Brain microvascular endothelial cell (primary cell): ENCODE measurements around the gene S100A16.
"Not testable (repeated sequence)": the region's sequence is repeated elsewhere in the genome, so short reads cannot be mapped to it uniquely, and the experiment has no call there.

Experiments used
- DNase-seq: peaks from one replicate; pipeline ENCODE4 v3.0.0-alpha.2; 2020
- H3K27ac ChIP-seq: fragments of 250-450 bp; sonication (Bioruptor Pico); 2 replicates; pipeline ENCODE4 v1.5.1; 2020; ENCODE audit warnings: mild to moderate bottlenecking, moderate library complexity
- H3K27me3 ChIP-seq: fragments of 250-450 bp; sonication (Bioruptor Pico); replicated peaks from 2 replicates; pipeline ENCODE4 v1.5.1; 2020; ENCODE audit warnings: mild to moderate bottlenecking
- H3K36me3 ChIP-seq: fragments of 250-450 bp; sonication (Bioruptor Pico); replicated peaks from 2 replicates; pipeline ENCODE4 v1.5.1; 2020; ENCODE audit warnings: mild to moderate bottlenecking
- H3K4me3 ChIP-seq: 2 replicates; pipeline ENCODE4 v1.5.1; 2011; ENCODE audit warnings: low read depth, mild to moderate bottlenecking, control low read depth, low read length, moderate library complexity
- in situ Hi-C: cut with HindIII; loops from 2 replicates; pipeline ENCODE4 v1.10.0; 2017; ENCODE audit warnings: low sequenced_read_pairs, low pct_ligation_motif_present
- TF ChIP-seq, protein P1 (sequence below): IDR thresholded peaks from 2 replicates; pipeline ENCODE4 v1.5.1; 2011; ENCODE audit warnings: low read depth, mild to moderate bottlenecking, moderate library complexity, low read length, control low read depth, inconsistent platforms; ENCODE audit errors: missing control alignments

The S100A16 gene

DNA sequence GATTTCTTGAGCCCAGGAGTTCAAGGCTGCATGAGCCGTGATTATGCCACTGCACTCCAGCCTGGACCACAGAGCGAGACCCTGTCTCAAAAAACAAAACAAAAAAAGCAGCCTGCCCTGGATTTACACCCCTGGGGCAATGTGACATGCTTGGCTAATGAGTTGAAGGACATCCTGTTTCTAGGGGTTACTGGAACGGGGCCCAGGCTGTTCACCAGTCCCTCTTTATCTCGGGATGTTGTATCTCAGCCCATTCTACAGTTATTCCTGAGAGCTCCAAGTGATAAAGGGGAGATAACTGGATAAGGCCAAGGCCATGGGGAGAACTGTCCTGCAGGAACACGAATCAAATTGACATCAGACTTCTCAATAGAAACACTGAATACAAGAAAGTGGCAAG is 25.6 kb downstream of the S100A16 start:
- in situ Hi-C loops: no loop called here

DNA sequence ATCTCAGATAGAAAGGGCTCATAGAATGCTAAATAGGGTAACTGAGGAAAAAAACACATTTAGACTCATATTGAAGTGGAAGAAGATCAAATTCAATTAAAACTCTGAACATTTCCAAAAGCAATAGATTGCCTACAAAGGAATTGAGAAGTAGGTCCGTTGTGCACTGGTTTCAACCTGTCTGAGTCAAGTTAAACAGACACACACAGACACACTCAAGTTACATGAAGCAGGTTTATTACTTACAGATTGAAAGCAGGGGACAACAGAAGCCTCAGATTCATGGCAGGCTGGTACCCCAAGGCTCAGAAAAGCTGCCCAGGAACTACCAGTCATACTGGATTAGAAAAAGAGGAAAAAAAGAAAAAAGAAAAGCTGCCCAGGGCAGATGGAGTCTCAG is 26.6 kb downstream of the S100A16 start:
- H3K36me3 ChIP-seq: no peaks in the 10 kb centered on the region
- in situ Hi-C loops: no loop called here
- no peaks in the 10 kb centered on the region for H3K27me3 ChIP-seq
- H3K4me3 ChIP-seq: no peak overlapping the region
- H3K27ac ChIP-seq: no peak overlapping the region
- TF ChIP-seq, protein P1, sequence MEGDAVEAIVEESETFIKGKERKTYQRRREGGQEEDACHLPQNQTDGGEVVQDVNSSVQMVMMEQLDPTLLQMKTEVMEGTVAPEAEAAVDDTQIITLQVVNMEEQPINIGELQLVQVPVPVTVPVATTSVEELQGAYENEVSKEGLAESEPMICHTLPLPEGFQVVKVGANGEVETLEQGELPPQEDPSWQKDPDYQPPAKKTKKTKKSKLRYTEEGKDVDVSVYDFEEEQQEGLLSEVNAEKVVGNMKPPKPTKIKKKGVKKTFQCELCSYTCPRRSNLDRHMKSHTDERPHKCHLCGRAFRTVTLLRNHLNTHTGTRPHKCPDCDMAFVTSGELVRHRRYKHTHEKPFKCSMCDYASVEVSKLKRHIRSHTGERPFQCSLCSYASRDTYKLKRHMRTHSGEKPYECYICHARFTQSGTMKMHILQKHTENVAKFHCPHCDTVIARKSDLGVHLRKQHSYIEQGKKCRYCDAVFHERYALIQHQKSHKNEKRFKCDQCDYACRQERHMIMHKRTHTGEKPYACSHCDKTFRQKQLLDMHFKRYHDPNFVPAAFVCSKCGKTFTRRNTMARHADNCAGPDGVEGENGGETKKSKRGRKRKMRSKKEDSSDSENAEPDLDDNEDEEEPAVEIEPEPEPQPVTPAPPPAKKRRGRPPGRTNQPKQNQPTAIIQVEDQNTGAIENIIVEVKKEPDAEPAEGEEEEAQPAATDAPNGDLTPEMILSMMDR: no peak
- no peak for DNase-seq

More for the DNA sequence above, 25.6 kb downstream of the S100A16 start:
- TF ChIP-seq, protein P1: no peak
- Histone ChIP-seq H3K27me3 (no peaks in the 10 kb centered on the region), H3K4me3 (no peak overlapping the region), H3K36me3 (no peaks in the 10 kb centered on the region), H3K27ac (no peak overlapping the region)
- DNase-seq: no peak

DNA sequence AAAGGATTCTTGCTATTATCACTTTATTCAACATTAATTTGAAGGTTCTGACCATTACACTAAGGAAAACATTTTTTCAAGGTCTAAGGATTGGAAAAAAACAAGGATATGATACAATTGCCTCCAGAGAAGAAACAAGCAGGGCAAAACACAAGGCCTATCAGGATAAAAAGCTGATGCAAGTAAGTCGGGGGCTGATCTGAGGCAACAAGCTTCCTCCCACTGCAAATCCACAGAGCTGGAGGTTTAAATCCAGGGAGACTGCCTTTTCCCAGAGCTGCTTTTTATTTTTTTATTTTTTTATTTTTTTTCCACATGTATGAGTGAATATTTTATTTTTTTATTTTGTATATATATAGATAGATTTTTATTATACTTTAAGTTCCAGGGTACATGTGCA is 27.9 kb downstream of the S100A16 start:
- in situ Hi-C loops: no loop called here
- H3K36me3 ChIP-seq: no peaks in the 10 kb centered on the region
- H3K4me3 ChIP-seq: no peak overlapping the region
- DNase-seq: no peak
- TF ChIP-seq, protein P1: no peak
- no peaks in the 10 kb centered on the region for H3K27me3 ChIP-seq
- no peak overlapping the region for H3K27ac ChIP-seq

DNA sequence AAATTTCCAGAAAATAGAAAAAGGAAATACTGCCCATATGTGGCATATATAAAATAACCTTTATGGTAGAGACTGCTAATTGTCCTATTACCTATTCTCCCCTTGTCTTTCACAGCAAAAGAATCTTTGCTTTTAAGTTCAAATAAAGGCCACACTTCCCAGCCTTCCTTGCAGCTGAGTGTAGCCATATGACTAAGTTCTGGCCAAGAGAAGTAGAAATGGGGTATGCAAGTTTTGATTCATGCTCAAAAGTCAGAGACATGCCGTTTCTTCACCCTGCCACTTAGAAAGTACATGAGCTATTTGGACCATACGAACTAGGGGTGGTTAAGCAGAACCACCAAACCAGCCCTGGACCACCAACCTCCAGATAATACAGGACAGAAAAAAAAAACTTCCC is 29.0 kb downstream of the S100A16 start:
- TF ChIP-seq, protein P1: no peak
- Histone ChIP-seq H3K27ac (no peak overlapping the region), H3K36me3 (no peaks in the 10 kb centered on the region), H3K4me3 (no peak overlapping the region), H3K27me3 (no peaks in the 10 kb centered on the region)
- DNase-seq: no peak
- in situ Hi-C loops: no loop called here

DNA sequence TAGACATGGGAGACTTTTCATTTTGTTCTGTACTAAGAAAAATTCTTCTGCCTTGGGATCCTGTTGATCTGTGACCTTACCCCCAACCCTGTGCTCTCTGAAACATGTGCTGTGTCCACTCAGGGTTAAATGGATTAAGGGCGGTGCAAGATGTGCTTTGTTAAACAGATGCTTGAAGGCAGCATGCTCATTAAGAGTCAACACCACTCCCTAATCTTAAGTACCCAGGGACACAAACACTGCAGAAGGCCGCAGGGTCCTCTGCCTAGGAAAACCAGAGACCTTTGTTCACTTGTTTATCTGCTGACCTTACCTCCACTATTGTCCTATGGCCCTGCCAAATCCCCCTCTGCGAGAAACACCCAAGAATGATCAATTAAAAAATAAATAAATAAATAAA is 29.4 kb downstream of the S100A16 start:
- in situ Hi-C loops, H3K4me3 ChIP-seq, DNase-seq, H3K27ac ChIP-seq, H3K27me3 ChIP-seq, H3K36me3 ChIP-seq: not testable (repeated sequence)

DNA sequence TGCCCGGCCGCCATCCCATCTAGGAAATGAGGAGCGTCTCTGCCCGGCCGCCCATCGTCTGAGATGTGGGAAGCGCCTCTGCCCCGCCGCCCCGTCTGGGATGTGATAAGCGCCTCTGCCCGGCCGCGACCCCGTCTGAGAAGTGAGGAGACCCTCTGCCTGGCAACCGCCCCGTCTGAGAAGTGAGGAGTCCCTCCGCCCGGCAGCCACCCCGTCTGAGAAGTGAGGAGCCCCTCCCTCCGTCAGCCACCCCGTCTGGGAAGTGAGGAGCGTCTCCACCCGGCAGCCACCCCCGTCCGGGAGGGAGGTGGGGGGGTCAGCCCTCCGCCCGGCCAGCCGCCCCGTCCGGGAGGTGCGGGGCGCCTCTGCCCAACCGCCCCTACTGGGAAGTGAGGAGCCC is 30.1 kb downstream of the S100A16 start:
- H3K27ac ChIP-seq, H3K27me3 ChIP-seq, H3K4me3 ChIP-seq, H3K36me3 ChIP-seq, in situ Hi-C loops, DNase-seq: not testable (repeated sequence)

DNA sequence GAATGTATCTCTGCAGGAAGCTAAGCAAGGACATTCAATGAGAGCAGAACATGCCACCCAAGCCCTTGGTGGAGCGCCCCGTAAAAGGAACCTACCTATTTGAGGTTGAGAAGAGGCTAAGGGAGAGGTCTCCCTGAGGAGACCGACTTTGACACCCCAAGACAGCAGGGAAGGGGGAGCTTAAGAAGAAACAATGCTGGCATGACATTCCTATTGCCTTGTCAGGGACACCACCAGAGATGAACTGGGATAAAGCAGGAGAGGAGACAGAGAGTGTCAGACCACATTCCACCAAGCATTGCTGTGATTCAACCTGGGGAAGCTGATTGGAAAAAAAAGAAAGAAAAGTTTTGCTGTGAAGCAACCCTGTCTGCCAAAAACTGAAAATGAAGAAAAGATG is 34.0 kb downstream of the S100A16 start:
- no peaks in the 10 kb centered on the region for H3K36me3 ChIP-seq
- no peak overlapping the region for H3K27ac ChIP-seq
- in situ Hi-C loops: no loop called here
- H3K27me3 ChIP-seq: no peaks in the 10 kb centered on the region
- no peak overlapping the region for H3K4me3 ChIP-seq
- DNase-seq: no peak
- TF ChIP-seq, protein P1: no peak
